Right forelimb (tissue), 1 donor: ENCODE data around the gene TH.

Experiments
- DNase-seq: peaks from one replicate; pipeline ENCODE4 v3.0.0-alpha.2; 2018

TH gene

GRCh38 chr11:2139621-2140337 is 31.8 kb downstream of the TH start:
- peak; percentile 75 for DNase-seq

DNA sequence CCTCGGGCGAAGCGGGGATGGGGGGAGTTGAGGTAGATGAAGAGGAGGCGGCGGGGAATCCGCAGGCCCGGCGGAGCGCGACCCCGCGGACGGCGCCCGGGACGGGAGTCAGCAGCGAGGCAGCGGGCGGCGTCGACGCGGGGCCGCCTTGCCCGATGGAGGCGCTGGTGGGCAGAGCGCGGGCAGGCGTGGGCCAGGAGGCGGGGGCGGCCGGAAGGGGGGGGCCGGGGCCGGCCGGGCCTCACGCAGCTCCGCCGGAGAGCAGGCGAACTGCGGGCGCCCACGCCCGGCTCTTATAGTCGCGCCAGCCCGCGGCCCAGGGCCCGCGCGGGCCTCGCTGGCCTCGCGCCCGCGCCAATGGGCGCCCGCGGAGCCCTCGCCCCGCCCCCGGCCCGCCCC is 32.5 kb downstream of the TH start, which contains the start of gene IGF2:
Gene IGF2, minus strand, starts transcription at position 267 of the 399 bp plus-strand sequence. CDS start 3,866 bp downstream, outside the sequence.
- DNase-seq, result peak; percentile 85

- DNase-seq, result no peak
These were observed 33.0 kb downstream of the TH start for GRCh38 chr11:2138431-2139122.

DNA sequence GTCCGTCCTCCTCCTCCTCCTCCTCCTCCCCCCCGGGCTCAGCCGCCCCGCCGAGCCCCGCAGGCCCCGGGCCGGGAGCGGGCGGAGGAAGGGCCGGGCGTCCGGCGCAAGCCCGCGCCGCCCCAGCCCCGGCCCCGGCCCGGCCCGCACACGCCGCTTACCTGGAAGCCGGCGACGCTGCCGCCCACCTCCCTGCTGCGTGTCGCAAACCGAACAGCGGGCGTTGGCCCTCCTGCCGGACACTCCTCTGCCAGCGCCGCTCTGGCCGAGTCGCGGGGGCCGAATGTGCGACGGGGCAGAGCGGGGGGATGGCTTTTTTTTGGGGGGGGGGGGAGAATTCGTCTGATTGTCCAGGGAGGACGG is 33.6 kb downstream of the TH start:
- no peak for DNase-seq

GRCh38 chr11:2137202-2138067 is 34.2 kb downstream of the TH start:
- peak; percentile 90 for DNase-seq

DNA sequence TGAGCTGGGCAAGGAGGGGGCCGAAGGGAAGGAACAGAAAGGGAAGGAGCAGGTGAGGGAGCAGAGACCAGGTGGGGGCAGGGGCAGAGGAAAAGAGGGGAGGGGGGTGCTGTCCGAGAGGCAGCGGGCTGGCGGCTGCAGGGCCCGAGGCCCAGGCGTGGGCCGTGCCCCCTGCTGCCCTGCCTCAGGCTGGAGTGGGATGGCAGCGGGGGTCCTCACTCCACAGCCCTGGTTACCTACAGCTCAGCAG is 34.7 kb downstream of the TH start:
- no peak for DNase-seq

GRCh38 chr11:2136209-2136951 is 35.2 kb downstream of the TH start:
- DNase-seq, result no peak

DNA sequence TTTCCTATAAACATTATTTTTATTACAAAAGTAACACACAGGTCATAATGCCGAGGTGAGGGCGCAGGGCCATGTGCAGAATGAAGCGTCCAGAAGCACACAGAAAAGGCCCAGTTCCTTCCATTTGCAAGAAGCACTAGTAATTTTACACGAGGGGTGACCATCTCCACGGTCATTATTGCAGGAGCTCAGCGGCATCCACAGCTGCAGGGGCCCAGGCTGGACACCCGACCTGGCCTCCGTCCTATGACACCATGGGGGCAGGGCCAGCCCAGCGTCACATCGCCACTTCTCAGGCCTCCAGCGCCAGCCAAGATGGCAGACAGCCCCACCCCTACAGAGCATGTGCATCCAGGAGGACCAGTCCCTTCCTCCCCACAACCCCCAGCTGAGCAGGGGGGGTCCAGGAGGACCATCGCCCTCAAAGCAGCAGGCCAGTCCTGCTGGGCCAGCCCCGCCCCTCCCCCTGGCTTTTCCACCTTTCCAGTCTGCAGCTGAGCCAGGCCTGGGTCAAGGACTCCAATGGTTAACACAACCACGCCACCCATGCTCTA is 35.9 kb downstream of the TH start:
- DNase-seq, result no peak

- DNase-seq, result no peak
These were observed 36.5 kb downstream of the TH start for GRCh38 chr11:2135018-2135569.

- DNase-seq, result no peak
These were observed 37.3 kb downstream of the TH start for GRCh38 chr11:2134022-2135010.

- no peak for DNase-seq
These were observed 38.2 kb downstream of the TH start for GRCh38 chr11:2133241-2134021.

DNA sequence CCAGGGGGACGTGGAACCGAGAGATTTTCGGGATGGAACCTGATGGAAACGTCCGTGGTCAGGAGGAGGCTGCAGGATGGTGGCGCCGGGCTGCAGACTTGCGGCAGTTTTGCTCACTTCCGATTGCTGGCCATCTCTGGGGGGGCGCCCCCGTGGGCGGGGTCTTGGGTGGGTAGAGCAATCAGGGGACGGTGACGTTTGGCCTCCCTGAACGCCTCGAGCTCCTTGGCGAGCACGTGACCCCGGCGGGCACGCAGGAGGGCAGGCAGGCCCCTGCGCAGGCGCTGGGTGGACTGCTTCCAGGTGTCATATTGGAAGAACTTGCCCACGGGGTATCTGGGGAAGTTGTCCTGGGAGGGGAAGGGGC is 38.8 kb downstream of the TH start:
- DNase-seq, result no peak

DNA sequence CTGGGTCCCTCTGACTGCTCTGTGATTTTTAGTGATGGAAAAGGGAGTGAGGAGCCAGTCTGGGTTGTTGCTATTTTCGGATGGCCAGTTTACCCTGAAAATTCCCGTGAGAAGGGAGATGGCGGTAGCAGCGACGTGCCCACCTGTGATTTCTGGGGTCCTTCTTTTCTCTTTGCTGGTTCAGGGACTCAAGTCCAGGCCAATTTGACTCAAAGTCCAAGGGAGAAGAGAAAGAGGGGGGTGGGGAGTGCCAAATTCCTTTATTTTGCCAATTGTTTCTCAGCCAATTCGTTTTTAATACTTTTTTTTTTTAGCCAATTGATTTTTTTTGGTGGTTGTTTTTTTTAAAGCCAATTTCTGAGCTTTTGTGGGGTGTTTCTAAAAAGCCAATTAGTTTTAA is 39.4 kb downstream of the TH start:
- no peak for DNase-seq

DNA sequence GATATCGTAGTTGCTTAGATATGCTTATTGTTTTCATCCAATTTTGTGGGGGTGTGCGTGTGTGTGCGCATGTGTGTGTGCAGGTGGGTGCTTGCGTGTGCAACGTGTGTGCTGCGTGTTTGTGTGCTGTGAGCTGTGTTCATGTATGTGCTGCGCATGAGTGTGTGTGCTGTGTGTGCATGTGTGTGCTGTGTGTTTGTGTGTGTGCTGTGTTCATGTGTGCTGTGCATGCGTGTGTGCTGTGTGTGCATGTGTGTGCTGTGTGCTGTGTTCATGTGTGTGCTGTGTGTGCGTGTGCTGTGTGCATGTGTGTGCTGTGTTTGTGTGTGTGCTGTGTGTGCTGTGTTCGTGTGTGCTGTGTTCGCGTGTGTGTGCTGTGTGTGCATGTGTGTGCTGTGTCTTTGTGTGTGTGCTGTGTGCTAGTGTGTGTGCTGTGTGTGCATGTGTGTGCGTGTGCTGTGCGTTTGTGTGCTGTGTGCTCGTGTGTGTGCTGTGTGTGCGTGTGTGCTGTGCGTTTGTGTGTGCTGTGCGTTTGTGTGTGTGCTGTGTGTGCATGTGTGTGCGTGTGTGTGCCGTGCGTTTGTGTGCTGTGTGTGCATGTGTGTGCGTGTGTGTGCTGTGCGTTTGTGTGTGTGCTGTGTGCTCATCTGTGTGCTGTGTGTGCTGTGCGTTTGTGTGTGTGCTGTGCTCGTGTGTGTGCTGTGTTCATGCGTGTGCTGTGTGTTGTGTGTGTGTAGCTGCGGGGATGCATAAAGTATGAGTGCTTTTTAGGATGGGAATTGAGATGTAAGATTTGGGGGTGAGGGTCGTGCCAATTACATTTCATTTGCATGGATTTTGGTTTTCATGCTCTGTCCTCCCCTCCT is 40.0 kb downstream of the TH start:
- no peak for DNase-seq

DNA sequence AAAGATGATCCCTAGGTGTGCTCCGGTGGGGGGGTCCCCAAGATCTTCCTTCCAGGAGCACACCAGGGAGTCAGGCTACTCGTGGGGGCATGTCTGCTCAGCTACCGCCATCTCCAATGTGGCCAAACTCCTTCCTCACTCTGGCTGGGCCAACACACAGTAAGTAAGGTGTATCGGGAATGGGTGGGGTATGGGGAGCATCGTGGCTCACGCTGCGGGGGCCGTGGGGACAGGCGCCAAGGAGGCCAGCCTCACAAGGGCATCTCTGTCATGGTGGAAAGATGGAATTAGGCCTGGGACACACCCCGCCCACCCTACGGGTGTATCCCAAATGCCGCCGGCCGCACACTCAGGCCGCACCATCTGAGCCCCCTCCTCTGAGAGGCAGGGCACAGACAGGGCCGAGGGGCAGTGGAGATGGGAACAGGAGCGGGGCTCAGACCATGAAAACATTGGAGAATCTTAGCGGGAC is 40.7 kb downstream of the TH start:
- DNase-seq, result no peak

DNA sequence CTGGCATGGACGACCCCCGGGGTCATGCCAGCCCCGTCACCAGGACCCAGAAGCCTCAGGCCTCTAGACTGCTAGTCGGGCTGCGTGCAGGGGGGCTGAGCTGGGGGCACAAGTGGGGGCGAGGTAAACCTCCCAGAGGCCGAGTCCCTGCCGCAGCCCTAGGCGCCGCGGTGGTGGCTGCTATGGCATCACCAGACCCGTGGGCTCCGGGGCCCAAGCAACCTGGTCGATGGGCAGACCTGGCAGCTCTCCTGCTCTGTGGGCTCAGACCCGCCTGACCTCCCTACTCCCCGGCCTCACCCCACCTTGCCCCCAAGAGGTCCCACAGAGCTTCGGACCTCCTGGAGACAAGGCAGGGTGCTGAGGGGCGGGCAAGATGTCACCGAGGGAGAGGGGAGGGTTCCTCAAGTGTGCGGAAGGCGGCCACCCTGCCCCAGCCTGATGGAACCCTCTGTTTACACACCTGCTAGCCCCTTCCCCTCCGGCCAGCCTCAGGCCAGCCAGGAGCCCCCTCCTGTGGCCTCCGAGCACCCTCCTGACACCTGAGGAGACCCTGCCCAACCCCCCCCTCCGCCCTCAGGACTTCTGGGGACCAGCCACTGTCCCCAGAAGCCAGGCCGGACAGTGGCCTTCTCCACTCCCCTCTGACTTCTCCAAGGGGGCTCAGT is 41.8 kb downstream of the TH start:
- DNase-seq, result peak; percentile 43

- no peak for DNase-seq
These were observed 42.3 kb downstream of the TH start for GRCh38 chr11:2129308-2129698.

GRCh38 chr11:2128511-2129307 is 42.9 kb downstream of the TH start:
- peak; percentile 74 for DNase-seq
